ENCODE results near the gene CACTIN.

GRCh38 chr19:3586707-3587346, 39.8 kb downstream of the CACTIN start:
- TF ChIP-seq ZNF274 (IDR thresholded peaks at IDR 0.05; ENCODE audit: low read depth, low read length) = no peak
- TF ChIP-seq YY1 (IDR thresholded peaks at IDR 0.05; ENCODE audit: insufficient read depth, insufficient read length) = no peak
